ENCODE measurements around the gene TPK1. TPM values are rescaled to one million over a fixed set of nuclear protein-coding genes. Genes with fewer than 3 reads are reported as not detected.

TPK1 gene
- total RNA-seq, 6 experiments from 2014 or later: 3.1 to 6.7 (median 4.3) TPM

- Histone ChIP-seq H3K4me3 (no peak overlapping the region), H3K27ac (no peak overlapping the region), H3K36me3 (no peaks in the 10 kb centered on the region), H3K9me3 (no peaks in the 10 kb centered on the region), H3K4me1 (no peaks in the 10 kb centered on the region), H3K27me3 (no peaks in the 10 kb centered on the region)
- TF ChIP-seq POLR2A (IDR thresholded peaks at IDR 0.05) (no peak), CTCF (IDR thresholded peaks at IDR 0.05) (no peak)
- 57% methylated on average over 3 of the region's 3 CpGs for WGBS (ENCODE audit: insufficient coverage, low coverage, low lambda C conversion rate, missing lambda C conversion rate)
- intact Hi-C loops (cut with DNase I): no loop called here
- DNase-seq (no peak), ATAC-seq (no peak)
Observed at GRCh38 chr7:144824360-144824759, 11.5 kb downstream of the TPK1 start.

GRCh38 chr7:144822223-144822622 is 13.6 kb downstream of the TPK1 start:
- Histone ChIP-seq H3K4me3 (no peak overlapping the region), H3K27me3 (no peaks in the 10 kb centered on the region), H3K9me3 (no peaks in the 10 kb centered on the region), H3K27ac (no peak overlapping the region), H3K36me3 (no peaks in the 10 kb centered on the region), H3K4me1 (no peaks in the 10 kb centered on the region)
- ATAC-seq: no peak
- DNase-seq: no peak
- TF ChIP-seq POLR2A (IDR thresholded peaks at IDR 0.05): no peak
- no peak for TF ChIP-seq CTCF (IDR thresholded peaks at IDR 0.05)
- intact Hi-C loops (cut with DNase I): no loop called here
- 75% methylated on average over 1 of the region's 3 CpGs for WGBS (ENCODE audit: insufficient coverage, low coverage, low lambda C conversion rate, missing lambda C conversion rate)

DNA sequence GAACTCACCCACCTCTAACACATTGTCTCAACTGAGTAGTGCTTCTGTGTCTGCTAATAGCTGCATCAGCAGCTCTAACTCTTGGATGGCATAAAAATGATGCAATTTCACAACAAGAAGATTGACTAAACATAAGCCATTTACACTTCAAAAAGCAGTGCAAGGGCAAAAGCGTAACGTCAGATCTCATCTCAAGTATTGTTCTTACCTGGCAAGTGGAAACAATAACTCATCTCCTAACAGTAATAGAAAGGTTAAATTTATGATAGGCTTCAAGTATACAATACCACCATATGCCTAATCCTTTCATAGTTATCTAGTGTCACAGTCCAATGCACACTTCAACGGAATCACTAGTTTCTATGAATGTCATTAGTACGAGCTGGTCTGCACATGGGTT is 14.8 kb downstream of the TPK1 start:
- WGBS (ENCODE audit: insufficient coverage, low coverage, low lambda C conversion rate, missing lambda C conversion rate): 67% methylated on average over 4 of the region's 4 CpGs

DNA sequence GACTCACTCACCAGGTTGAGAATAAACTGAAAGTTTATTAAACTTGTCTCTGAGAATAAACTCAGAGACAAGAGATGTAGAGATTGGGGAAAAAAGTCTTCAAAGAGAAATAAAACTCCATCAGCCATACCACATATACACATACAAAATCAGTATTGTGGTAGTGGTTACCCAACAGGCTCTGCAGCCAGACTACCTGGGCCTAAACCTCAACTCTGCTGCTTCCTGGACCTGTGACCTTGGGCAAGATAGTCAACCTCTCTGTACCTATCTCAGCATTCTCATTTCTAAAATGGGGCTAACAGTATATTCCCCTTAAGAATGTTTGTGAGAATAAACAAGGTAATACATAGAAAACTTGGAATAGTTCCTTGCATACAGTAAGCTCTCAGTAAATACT is 15.3 kb downstream of the TPK1 start:
- intact Hi-C loops (cut with DNase I): no loop called here

More for the DNA sequence above, 14.8 kb downstream of the TPK1 start:
- intact Hi-C loops (cut with DNase I): no loop called here
- Histone ChIP-seq H3K4me3 (no peak overlapping the region), H3K36me3 (no peaks in the 10 kb centered on the region), H3K27ac (no peak overlapping the region), H3K27me3 (no peaks in the 10 kb centered on the region), H3K4me1 (no peaks in the 10 kb centered on the region), H3K9me3 (no peaks in the 10 kb centered on the region)
- DNase-seq: no peak
- ATAC-seq: no peak
- no peak for TF ChIP-seq CTCF (IDR thresholded peaks at IDR 0.05)
- no peak for TF ChIP-seq POLR2A (IDR thresholded peaks at IDR 0.05)

More for the DNA sequence above, 15.3 kb downstream of the TPK1 start:
- Histone ChIP-seq H3K9me3 (no peaks in the 10 kb centered on the region), H3K27me3 (no peaks in the 10 kb centered on the region), H3K36me3 (no peaks in the 10 kb centered on the region), H3K4me1 (no peaks in the 10 kb centered on the region), H3K27ac (no peak overlapping the region), H3K4me3 (no peak overlapping the region)
- TF ChIP-seq CTCF (IDR thresholded peaks at IDR 0.05): no peak
- no peak for TF ChIP-seq POLR2A (IDR thresholded peaks at IDR 0.05)
- ATAC-seq (no peak), DNase-seq (no peak)

Measured in right lobe of liver (tissue), 6 donors.